22Rv1 (cell line): ENCODE data around the gene CROT.
A peak's percentile ranks its signal among the peaks of the same experiment; 100 is the strongest.

Experiments
- H3K27ac ChIP-seq: fragments of 450-650 bp; 2 replicates; pipeline ENCODE4 v1.5.1; 2017
- ZFX ChIP-seq: fragments of 450-650 bp; IDR thresholded peaks from 2 replicates; pipeline ENCODE4 v1.6.1; 2017; ENCODE audit warnings: antibody characterized with exemption, borderline replicate concordance
- TF ChIP-seq, protein P1 (sequence below): fragments of 450-650 bp; IDR thresholded peaks from 2 replicates; pipeline ENCODE4 v1.5.1; 2017; ENCODE audit warnings: mild to moderate bottlenecking

CROT gene

DNA sequence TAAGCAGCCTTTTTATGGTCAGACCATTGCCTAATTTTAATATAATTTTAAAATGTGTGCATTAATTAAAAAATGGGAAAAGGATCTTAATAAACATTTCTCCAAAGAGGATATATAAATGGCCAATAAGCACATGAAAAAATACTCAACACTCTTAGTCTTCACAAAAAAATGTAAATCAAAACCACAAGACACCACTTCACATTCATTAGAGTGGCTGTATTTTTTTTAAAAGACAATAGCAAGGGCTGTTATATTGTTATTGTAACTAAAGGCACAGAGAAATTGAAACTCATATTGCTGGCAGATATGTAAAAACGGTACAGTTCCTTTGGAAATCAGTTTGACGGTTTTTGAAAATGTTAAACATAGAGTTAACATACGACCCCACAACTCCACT is 3.2 kb upstream of the CROT start:
- H3K27ac ChIP-seq = no peak overlapping the region
- TF ChIP-seq ZFX = no peak
- TF ChIP-seq, protein P1, sequence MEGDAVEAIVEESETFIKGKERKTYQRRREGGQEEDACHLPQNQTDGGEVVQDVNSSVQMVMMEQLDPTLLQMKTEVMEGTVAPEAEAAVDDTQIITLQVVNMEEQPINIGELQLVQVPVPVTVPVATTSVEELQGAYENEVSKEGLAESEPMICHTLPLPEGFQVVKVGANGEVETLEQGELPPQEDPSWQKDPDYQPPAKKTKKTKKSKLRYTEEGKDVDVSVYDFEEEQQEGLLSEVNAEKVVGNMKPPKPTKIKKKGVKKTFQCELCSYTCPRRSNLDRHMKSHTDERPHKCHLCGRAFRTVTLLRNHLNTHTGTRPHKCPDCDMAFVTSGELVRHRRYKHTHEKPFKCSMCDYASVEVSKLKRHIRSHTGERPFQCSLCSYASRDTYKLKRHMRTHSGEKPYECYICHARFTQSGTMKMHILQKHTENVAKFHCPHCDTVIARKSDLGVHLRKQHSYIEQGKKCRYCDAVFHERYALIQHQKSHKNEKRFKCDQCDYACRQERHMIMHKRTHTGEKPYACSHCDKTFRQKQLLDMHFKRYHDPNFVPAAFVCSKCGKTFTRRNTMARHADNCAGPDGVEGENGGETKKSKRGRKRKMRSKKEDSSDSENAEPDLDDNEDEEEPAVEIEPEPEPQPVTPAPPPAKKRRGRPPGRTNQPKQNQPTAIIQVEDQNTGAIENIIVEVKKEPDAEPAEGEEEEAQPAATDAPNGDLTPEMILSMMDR = no peak

DNA sequence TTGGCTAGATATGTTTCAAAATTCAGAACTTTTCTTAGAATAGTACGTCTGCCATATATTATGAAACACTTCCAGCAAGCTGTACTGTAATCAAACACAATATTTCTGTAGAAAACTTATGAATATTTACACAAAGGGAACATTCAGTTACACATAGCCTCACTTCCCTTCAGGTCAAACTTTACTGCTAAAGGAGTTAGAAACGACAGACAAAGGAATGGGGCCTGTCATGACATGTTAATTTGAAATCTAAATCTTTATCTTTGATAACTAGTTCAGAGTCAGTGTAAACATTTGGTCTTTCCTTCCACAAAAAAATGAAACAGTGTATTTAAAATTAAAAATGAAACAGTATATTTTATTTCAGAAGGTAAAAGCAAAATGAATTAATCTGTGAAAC is 1.0 kb upstream of the CROT start:
- TF ChIP-seq ZFX = no peak
- TF ChIP-seq, protein P1 = no peak
- H3K27ac ChIP-seq = peak overlapping the region; percentile 96

DNA sequence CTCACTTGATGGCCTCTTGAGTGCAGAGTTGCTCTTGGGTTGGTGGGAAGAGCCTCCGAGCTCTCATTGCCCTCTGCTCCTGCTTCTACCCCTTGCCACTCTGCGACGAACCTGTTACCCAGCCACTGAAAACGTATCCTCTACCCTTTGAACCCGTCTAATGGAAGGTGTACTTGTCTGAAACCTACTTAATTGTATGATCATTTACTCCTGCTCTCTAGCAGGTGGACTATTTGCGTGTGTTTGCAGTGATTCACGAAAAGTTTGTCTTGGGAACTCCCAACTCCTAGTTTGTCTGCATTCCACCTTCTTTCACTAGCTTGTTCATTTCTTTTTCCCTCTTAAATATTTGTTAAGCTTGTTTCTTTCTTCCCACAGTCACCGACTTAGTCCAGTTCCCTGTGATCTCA is 503 bp downstream of the CROT start:
- TF ChIP-seq, protein P1 = no peak
- TF ChIP-seq ZFX = no peak
- H3K27ac ChIP-seq = peak overlapping the region; percentile 96

DNA sequence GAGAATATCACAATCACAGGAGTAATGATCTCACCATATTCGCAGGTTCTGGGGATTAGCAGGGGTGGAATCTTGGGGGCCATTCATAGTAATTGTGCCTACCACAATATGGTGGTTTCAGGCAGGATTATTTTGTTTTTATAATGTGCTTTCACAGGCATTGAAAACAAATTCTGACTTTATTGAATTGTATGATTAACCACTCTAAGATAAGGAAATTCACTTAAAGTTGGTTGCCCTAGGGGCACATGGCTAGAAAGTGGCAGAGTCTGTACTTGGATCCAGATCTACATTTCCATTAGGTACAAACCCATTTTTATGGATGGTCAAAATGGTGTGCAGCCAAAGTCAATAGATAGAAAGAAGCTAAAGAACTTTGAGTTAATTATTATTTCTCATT is 1.7 kb downstream of the CROT start:
- TF ChIP-seq, protein P1 = no peak
- TF ChIP-seq ZFX = no peak
- peak overlapping the region; percentile 96 for H3K27ac ChIP-seq

DNA sequence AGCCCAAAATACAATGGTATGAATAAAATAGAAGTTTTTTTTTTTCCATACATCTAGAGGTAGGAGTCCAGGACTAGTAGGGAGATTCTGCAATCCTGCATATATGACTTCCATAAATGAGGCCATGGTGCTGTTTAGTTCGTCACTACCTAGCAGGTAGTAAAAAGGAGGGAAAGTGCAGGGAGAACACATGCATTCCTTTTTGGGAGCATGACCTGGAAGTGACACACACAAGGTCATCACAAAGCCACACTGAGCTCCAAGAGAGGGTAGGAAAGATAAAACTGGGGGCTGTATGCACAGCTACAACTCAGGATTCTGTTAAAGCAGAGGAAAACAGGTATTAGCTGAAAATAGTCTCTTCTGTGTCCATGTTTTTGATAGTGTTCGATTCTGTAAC is 2.2 kb downstream of the CROT start:
- peak overlapping the region; percentile 96 for H3K27ac ChIP-seq
- TF ChIP-seq, protein P1 = no peak
- no peak for TF ChIP-seq ZFX

DNA sequence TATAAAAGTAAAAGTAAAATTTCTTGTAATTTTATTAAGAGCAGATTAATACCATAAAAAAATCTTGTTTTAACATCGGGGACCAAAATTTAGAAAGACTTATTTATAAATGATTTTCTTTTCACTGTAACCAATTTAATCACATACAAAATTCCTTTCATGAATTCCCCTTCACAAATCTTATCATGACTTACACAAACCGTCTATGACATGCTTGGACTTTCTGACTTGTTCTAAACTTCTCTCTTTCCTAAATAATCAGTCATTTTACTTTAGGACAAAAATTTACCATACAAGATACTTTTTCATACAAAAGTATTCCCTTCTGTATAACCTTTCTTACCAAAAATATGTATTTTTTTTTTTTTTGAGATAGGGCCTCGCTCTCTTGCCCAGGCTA is 9.3 kb downstream of the CROT start:
- no peak for TF ChIP-seq ZFX
- TF ChIP-seq, protein P1 = no peak
- no peak overlapping the region for H3K27ac ChIP-seq

DNA sequence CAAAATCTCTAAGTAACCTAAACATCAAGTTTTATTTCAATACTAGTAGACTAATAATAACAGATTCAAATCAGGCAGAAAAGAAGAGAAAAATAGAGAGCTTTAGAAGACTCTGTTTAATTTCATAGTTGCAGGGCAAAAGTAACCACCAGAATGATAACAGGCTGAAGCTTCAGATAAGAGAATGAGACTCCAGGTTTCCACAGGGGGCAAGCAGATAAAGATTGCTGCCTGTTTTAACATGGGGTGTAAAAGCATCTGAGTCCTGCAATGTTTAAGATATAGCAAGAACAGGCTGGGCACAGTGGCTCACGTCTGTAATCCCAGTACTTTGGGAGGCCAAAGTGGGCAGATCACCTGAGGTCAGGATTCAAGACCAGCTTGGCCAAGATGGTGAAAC is 11.0 kb downstream of the CROT start:
- H3K27ac ChIP-seq = no peak overlapping the region
- TF ChIP-seq ZFX = no peak
- TF ChIP-seq, protein P1 = no peak
